HK-2 (cell line): Measurements from ENCODE around the gene SND1.
A peak's percentile ranks its signal among the peaks of the same experiment; 100 is the strongest.

Experiments
- DNase-seq: peaks from one replicate; pipeline ENCODE4 v3.0.0-alpha.2; 2018; ENCODE audit not compliant: unreplicated experiment

SND1 gene

DNA sequence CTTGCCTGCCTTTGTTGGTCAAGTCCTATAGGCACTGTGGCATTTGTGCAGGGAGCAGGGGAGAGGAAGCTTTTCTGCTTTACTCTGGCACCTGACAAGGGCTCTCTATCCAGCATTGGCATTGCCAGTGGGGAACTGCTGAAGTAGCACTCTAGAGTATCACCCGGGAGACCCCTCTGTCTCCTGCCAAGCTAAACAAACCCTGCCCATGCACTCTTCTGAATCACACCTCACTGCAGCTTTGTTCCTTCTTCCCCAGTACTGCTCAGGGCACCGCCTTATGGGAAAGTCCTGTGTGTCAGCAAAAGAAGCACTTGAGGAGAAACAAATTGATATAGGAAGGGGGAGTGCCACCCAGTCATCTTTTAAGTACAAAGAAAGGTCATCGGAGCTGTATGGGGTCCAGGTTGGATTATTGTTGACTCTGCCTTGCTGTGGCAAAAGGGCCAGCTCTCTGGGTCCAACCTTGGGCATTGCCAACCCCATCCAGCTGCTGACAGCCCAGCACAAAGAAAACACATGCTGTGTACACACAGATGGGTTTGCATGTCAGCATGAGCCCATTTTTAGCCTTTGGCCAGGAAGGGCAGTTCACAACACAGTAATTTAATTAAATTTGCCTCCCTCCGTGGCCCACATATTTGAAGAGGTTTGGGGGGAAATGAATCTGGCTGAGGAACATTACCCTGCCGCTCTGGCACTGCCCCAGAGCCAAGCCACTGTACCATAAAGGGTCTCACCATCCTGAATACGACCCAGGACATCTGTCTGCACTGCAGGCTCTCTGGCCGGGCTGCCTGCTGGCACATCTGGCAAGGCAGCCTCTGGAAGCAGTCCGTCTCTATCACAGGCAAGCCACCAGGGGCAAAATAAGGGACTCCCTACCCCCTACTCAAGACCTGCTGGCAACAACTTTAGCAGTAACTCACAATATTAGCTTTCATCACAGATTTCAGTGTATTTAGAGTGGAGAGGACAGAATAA lies 366.2 kb downstream of the SND1 start:
- no peak for DNase-seq

GRCh38 chr7:128019288-128019687 lies 367.3 kb downstream of the SND1 start:
- DNase-seq, result no peak

DNA sequence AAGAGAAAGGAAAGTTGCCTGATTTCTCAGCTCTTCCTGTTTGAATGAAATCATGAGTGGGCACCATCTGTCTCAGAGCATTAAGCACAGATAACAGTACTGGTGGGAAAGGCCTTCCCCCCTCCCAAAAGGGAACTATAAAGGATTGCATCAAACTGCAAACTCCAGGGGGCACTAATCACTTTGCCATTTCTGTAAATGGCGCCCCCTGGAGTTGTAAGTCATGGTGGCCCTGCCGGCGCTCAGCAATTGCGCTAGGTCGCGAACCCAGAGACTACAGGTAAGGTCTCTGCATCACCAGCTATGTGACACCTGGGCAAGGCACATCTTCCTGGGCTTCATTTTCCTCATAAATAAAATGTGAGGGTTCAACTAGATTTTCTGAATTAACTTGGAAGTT lies 368.2 kb downstream of the SND1 start:
- no peak for DNase-seq

GRCh38 chr7:128021366-128021765 lies 369.4 kb downstream of the SND1 start:
- no peak for DNase-seq

- peak; percentile 33 for DNase-seq
These were observed 370.9 kb downstream of the SND1 start for GRCh38 chr7:128022631-128023532.

- no peak for DNase-seq
These were observed 372.2 kb downstream of the SND1 start for GRCh38 chr7:128024151-128024550.

GRCh38 chr7:128025380-128025779 lies 373.4 kb downstream of the SND1 start:
- no peak for DNase-seq

GRCh38 chr7:128025819-128026218 lies 373.8 kb downstream of the SND1 start:
- DNase-seq, result no peak

GRCh38 chr7:128026551-128026950 lies 374.6 kb downstream of the SND1 start:
- no peak for DNase-seq

- DNase-seq, result no peak
These were observed 375.5 kb downstream of the SND1 start for GRCh38 chr7:128027485-128027980.

DNA sequence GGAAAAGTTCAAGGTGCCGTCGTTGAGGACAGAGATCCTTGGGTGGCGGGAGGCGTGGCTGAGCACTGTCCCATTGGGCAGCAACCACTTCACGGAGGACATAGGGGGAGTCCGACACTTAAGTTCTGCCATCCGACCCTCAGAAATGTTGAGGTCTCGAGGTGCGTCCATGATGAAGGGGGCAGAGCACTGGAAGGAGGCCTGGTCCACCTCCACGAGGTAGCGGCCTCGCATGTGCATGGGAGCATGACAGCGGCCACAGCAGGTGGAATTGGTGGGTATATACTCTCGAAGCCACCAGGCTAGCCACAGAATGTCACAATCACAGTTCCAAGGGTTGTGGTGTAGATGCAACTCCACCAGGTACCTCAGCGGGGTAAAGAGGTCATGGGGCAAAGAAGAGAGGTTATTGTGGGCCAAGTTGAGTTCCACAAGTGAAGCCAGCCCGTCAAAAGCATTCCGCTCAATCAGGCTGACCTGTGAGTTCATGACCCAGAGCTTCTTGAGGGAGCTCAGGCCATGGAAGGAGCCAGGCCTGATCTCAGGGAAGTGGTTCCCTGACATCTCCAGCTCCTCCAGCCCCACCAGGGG lies 377.5 kb downstream of the SND1 start:
- DNase-seq, result no peak

- no peak for DNase-seq
These were observed 378.3 kb downstream of the SND1 start for GRCh38 chr7:128030263-128030653.

DNA sequence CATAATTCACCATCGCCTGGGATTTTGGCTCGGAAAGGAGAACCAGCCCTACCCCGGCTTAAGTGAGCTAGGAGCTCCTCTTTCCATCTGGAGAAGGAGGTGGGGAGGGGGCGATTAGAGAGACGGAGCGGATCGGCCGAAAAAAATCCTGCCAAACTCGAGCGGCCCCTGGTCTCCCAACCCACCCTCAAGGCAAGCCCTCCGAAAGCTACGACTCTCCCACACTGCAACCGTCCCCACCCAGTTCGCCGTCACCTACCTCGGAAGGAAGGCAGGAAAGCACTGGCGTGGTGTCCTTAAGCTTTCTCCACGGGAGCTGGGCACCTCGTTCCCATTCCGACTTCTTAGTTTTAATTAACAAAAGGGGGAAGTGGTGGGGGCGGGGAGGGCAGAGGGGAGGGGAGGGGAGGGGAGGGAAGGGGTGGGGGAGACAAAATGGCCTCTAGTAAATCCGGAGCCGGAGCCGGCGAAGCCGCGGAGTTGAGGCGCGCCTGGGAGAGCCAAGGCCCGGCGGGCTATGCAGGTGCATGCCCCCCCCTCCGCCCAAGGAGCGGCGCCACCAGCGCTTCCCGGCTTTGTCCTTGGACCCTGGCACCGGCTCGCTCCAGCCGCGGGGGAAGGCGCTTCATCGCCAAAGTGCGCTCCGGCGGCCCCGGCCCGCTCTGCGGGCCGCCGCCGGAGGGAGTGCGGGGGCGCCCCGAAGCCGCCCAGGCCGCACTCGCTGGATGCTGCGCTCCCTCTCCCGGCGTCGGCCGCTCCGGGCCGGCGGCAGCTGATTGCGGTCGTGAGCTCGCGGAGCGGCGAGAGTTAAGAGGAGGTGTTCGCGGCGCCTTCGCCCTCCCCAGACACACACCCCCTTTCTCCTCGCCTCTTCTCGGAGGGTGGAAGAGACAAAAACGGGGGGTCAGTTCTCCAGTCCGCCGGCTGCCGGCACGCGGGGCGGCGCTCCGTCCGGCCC lies 378.9 kb downstream of the SND1 start, which contains the start of gene LRRC4:
LRRC4 (minus strand) TSS at position 784 of the 958 bp plus-strand sequence. CDS start 797 bp downstream, outside the sequence.
- DNase-seq, result no peak

GRCh38 chr7:128031901-128032604 lies 380.1 kb downstream of the SND1 start:
- DNase-seq, result no peak

DNA sequence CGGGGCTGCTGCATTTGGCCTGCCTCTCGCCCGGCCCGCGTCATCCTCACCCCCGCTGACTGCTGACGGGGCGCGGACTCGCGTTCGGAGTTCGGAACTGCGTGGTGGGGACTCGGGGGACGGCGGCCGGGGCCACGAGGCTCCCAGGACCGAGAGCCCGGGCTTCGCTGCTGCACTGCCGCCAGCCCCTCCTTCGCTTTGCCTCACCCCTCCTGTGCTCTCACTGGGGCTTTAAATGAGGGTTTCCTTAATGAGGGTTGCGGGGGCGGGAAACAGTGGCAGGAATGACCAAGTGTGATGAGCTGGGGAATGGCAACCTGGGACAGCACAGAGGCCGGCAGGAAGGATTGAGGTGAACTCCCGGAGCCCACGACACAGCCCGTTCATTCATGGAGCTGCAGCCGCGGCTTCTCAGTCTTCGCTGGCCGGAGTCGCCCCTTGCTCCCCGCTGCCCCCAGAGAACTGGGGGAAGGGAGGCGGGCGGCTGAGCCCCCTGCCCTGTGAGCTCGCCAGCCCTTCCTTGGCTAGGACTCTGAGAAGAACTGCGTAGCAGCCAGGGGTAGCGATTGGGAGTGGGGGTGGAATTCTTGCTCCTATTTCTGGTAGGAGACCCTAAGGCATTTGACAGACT lies 380.7 kb downstream of the SND1 start:
- DNase-seq, result no peak

- DNase-seq, result no peak
These were observed 381.3 kb downstream of the SND1 start for GRCh38 chr7:128033246-128033645.

- no peak for DNase-seq
These were observed 382.8 kb downstream of the SND1 start for GRCh38 chr7:128034825-128035224.

- DNase-seq, result no peak
These were observed 383.7 kb downstream of the SND1 start for GRCh38 chr7:128035712-128036111.

DNA sequence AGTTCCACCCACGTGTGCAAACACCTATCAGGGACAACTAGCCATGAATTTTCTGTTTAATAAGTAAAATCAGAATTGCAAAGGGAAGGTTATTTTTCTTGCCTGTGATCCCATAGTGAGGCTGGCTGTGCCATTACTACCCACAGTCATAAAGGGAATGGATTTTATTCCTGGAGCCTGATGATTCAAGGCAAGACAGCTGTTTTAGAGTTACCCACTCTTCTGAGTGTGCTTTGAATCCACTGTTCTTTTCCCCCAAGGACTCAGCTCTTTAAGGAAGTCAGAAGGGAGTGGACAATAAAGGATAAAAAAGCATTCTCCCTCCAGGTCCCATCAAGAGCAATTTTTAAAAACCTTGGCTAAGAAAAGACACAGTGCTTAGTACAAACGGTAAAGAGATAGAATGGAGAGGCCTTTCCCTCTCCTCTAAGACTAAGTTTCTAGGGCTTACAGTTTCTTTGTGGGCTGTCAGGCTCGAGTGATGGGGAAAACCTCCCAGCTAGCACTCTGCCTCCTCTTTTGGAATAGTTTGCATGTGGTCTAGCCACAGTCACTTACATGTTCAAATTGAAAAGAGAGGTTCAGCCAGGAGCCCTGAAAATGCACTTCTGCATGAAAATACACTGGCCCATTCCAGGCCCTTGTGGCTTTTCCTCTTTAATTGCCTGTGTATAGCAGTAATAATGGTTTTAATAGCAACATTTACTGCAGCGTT lies 384.4 kb downstream of the SND1 start:
- no peak for DNase-seq
